ENCODE data around the gene GPI.
A peak's percentile ranks its signal among the peaks of the same experiment; 100 is the strongest.
"Not testable (repeated sequence)": the region's sequence is repeated elsewhere in the genome, so short reads cannot be mapped to it uniquely, and the experiment has no call there.

Gene GPI

GRCh38 chr19:34368338-34368737, 3.3 kb downstream of the GPI start:
- DNase-seq = no peak

- DNase-seq = not testable (repeated sequence)
Observed at GRCh38 chr19:34369166-34369565, 4.2 kb downstream of the GPI start.

GRCh38 chr19:34370117-34370516, 5.1 kb downstream of the GPI start:
- DNase-seq = no peak

GRCh38 chr19:34370983-34371382, 6.0 kb downstream of the GPI start:
- DNase-seq = no peak

GRCh38 chr19:34373601-34374288, 8.7 kb downstream of the GPI start:
- DNase-seq = no peak

GRCh38 chr19:34375598-34375997, 10.6 kb downstream of the GPI start:
- no peak for DNase-seq

- DNase-seq = no peak
Observed at GRCh38 chr19:34380639-34381241, 15.7 kb downstream of the GPI start.

- DNase-seq = no peak
Observed at GRCh38 chr19:34381399-34382251, 16.6 kb downstream of the GPI start.

GRCh38 chr19:34382471-34382870, 17.5 kb downstream of the GPI start:
- DNase-seq = no peak

GRCh38 chr19:34383599-34383998, 18.6 kb downstream of the GPI start:
- DNase-seq = no peak

- DNase-seq = no peak
Observed at GRCh38 chr19:34386645-34387445, 21.8 kb downstream of the GPI start.

- DNase-seq = no peak
Observed at GRCh38 chr19:34387446-34387810, 22.4 kb downstream of the GPI start.

- DNase-seq = not testable (repeated sequence)
Observed at GRCh38 chr19:34388745-34389144, 23.7 kb downstream of the GPI start.

GRCh38 chr19:34391813-34392212, 26.8 kb downstream of the GPI start:
- no peak for DNase-seq

- no peak for DNase-seq
Observed at GRCh38 chr19:34393031-34393430, 28.0 kb downstream of the GPI start.

GRCh38 chr19:34393629-34394028, 28.6 kb downstream of the GPI start:
- DNase-seq = no peak

- DNase-seq = no peak
Observed at GRCh38 chr19:34397853-34398252, 32.9 kb downstream of the GPI start.

- no peak for DNase-seq
Observed at GRCh38 chr19:34399886-34400285, 34.9 kb downstream of the GPI start.

- not testable (repeated sequence) for DNase-seq
Observed at GRCh38 chr19:34400844-34401243, 35.8 kb downstream of the GPI start.

GRCh38 chr19:34402074-34402600, 37.1 kb downstream of the GPI start:
- DNase-seq = no peak

GRCh38 chr19:34403784-34404108, 38.8 kb downstream of the GPI start:
- no peak for DNase-seq

GRCh38 chr19:34404109-34404909, 39.3 kb downstream of the GPI start, which contains the start of gene PDCD2L:
PDCD2L (plus strand) TSS chr19:34404399; CDS start chr19:34404431, 32 bp downstream.
- peak; percentile 93 for DNase-seq
